ENCODE measurements around the gene ATXN1.

GRCh38 chr6:16570946-16571345 lies 190.3 kb downstream of the ATXN1 start:
- no peak for TF ChIP-seq CTCF (conservative IDR thresholded peaks at IDR 0.05; ENCODE audit: low read depth in 2 of 2)
- TF ChIP-seq EZH2 (IDR thresholded peaks at IDR 0.05; ENCODE audit: low read depth, unreplicated experiment) = no peak

Data from GM23338 (cell line).